GM10266 (cell line): ENCODE data around the gene SOX18.

Experiments used
- DNase-seq: peaks from one replicate; pipeline ENCODE4 v3.0.0; 2012; ENCODE audit errors: extremely low spot score
- CTCF ChIP-seq: IDR thresholded peaks from 2 replicates; pipeline ENCODE4 v1.5.1; 2012; ENCODE audit warnings: mild to moderate bottlenecking, low read depth; ENCODE audit not compliant: control insufficient read depth, insufficient read depth; ENCODE audit errors: missing control alignments

The SOX18 gene

GRCh38 chr20:64076061-64076997, 26.9 kb upstream of the SOX18 start:
- DNase-seq: no peak

GRCh38 chr20:64075556-64075955, 26.1 kb upstream of the SOX18 start:
- TF ChIP-seq CTCF: no peak
- DNase-seq: no peak

More at GRCh38 chr20:64076061-64076997, 26.9 kb upstream of the SOX18 start:
- no peak for TF ChIP-seq CTCF

- no peak for DNase-seq
- TF ChIP-seq CTCF: no peak
These were observed 25.5 kb upstream of the SOX18 start for GRCh38 chr20:64074963-64075362.

GRCh38 chr20:64074184-64074789, 24.8 kb upstream of the SOX18 start:
- TF ChIP-seq CTCF: no peak

GRCh38 chr20:64073476-64074183, 24.2 kb upstream of the SOX18 start:
- TF ChIP-seq CTCF: no peak
- no peak for DNase-seq

More at GRCh38 chr20:64074184-64074789, 24.8 kb upstream of the SOX18 start:
- DNase-seq: no peak

GRCh38 chr20:64072498-64073063, 23.1 kb upstream of the SOX18 start:
- no peak for TF ChIP-seq CTCF
- DNase-seq: no peak
